HepG2 (cell line): ENCODE data around the gene CTSW. TPM values are rescaled to one million over a fixed set of nuclear protein-coding genes. Genes with fewer than 3 reads are reported as not detected.

Experiments
- BORCS8-MEF2B ChIP-seq: sonication (generic); formaldehyde crosslinking; IDR thresholded peaks from 2 replicates; pipeline ENCODE4 v1.8.0; 2022; ENCODE audit warnings: mild to moderate bottlenecking, missing genetic modification reagents
- CHCHD3 ChIP-seq: sonication (generic); formaldehyde crosslinking; IDR thresholded peaks from 2 replicates; pipeline ENCODE4 v1.8.0; 2022; ENCODE audit warnings: mild to moderate bottlenecking, missing genetic modification reagents, moderate library complexity
- ETV6 ChIP-seq: sonication (generic); formaldehyde crosslinking; conservative IDR thresholded peaks from 2 replicates; pipeline ENCODE4 v1.4.0; 2020; ENCODE audit warnings: missing genetic modification reagents
- HHEX ChIP-seq: IDR thresholded peaks from 2 replicates; pipeline ENCODE4 v1.6.1; 2016; ENCODE audit warnings: control low read depth
- IKZF4 ChIP-seq: sonication (generic); formaldehyde crosslinking; IDR thresholded peaks from 2 replicates; pipeline ENCODE4 v1.5.1; 2020; ENCODE audit warnings: borderline replicate concordance, mild to moderate bottlenecking, low read depth, missing genetic modification reagents; ENCODE audit errors: not compliant biosample characterization
- PAF1 ChIP-seq: IDR thresholded peaks from 2 replicates; pipeline ENCODE4 v1.6.1; 2016; ENCODE audit warnings: missing genetic modification reagents, missing compliant biosample characterization
- SCMH1 ChIP-seq: sonication (generic); formaldehyde crosslinking; IDR thresholded peaks from 2 replicates; pipeline ENCODE4 v1.9.0; 2021; ENCODE audit warnings: missing genetic modification reagents, mild to moderate bottlenecking, borderline replicate concordance
- SMAD1 ChIP-seq: sonication (generic); formaldehyde crosslinking; IDR thresholded peaks from 2 replicates; pipeline ENCODE4 v1.4.0; 2020; ENCODE audit warnings: missing genetic modification reagents, low read depth, mild to moderate bottlenecking, borderline replicate concordance
- SPEN ChIP-seq: sonication (generic); formaldehyde crosslinking; IDR thresholded peaks from 2 replicates; pipeline ENCODE4 v1.5.1; 2020; ENCODE audit warnings: low read depth, mild to moderate bottlenecking, missing genetic modification reagents
- TP53 ChIP-seq: sonication (generic); formaldehyde crosslinking; conservative IDR thresholded peaks from 2 replicates; pipeline ENCODE4 v1.4.0; 2020; ENCODE audit warnings: missing genetic modification reagents
- ZNF160 ChIP-seq: sonication (generic); formaldehyde crosslinking; IDR thresholded peaks from 2 replicates; pipeline ENCODE4 v1.8.0; 2022; ENCODE audit warnings: mild to moderate bottlenecking, inconsistent platforms, missing genetic modification reagents
- ZNF3 ChIP-seq: IDR thresholded peaks from 2 replicates; pipeline ENCODE4 v1.7.0; 2017; ENCODE audit warnings: inconsistent platforms
- ZNF431 ChIP-seq: sonication (generic); formaldehyde crosslinking; IDR thresholded peaks from 2 replicates; pipeline ENCODE4 v1.9.0; 2022; ENCODE audit warnings: missing genetic modification reagents, low read depth, mild to moderate bottlenecking, borderline replicate concordance
- ZNF567 ChIP-seq: sonication (generic); formaldehyde crosslinking; IDR thresholded peaks from 2 replicates; pipeline ENCODE4 v1.8.1; 2023; ENCODE audit warnings: mild to moderate bottlenecking, missing genetic modification reagents, borderline replicate concordance
- polyA plus RNA-seq, 8 experiments: library from polyadenylated mRNA; depleted of rRNA in 3 of 8; stranded (reverse) in 7 of 8; unstranded in 1 of 8; fragments of >200 nt; fragmentation: Illumina TruSeq in 4 of 8; extraction: Trizol in 4 of 8; gene quantifications; 2 replicates each; pipeline versions ENCODE4 v1.2.1 to v1.2.3, GENCODE V29; 2011 to 2016; ENCODE audit warnings: low read depth in 4 of 8, missing spikeins in 1 of 8, mixed read lengths in 1 of 8; ENCODE audit not compliant: insufficient read depth in 1 of 8
- total RNA-seq, 5 experiments: library from RNA; depleted of rRNA; stranded (reverse); fragments of >200 nt; fragmentation: Illumina TruSeq; extraction: Trizol; gene quantifications; 2 replicates each; pipeline ENCODE4 v1.2.3, GENCODE V29; 2016; ENCODE audit warnings: low read depth in 1 of 5
- TF ChIP-seq, protein P1 (sequence below): conservative IDR thresholded peaks from 2 replicates; pipeline ENCODE4 v1.6.1; 2018; ENCODE audit warnings: missing genetic modification reagents
- TF ChIP-seq, protein P2 (sequence below): sonication (generic); formaldehyde crosslinking; IDR thresholded peaks from 2 replicates; pipeline ENCODE4 v1.9.0; 2022; ENCODE audit warnings: low read depth, missing genetic modification reagents
- TF ChIP-seq, protein P3 (sequence below): sonication (generic); formaldehyde crosslinking; IDR thresholded peaks from 2 replicates; pipeline ENCODE4 v1.5.0; 2020; ENCODE audit warnings: mild to moderate bottlenecking, missing genetic modification reagents, borderline replicate concordance

Gene CTSW
- total and polyA plus RNA-seq, 2 of the 13 experiments (the other 11 are each of a cell fraction or from before 2014, with no cell fraction given) = 0.09 TPM; not detected in 1

DNA sequence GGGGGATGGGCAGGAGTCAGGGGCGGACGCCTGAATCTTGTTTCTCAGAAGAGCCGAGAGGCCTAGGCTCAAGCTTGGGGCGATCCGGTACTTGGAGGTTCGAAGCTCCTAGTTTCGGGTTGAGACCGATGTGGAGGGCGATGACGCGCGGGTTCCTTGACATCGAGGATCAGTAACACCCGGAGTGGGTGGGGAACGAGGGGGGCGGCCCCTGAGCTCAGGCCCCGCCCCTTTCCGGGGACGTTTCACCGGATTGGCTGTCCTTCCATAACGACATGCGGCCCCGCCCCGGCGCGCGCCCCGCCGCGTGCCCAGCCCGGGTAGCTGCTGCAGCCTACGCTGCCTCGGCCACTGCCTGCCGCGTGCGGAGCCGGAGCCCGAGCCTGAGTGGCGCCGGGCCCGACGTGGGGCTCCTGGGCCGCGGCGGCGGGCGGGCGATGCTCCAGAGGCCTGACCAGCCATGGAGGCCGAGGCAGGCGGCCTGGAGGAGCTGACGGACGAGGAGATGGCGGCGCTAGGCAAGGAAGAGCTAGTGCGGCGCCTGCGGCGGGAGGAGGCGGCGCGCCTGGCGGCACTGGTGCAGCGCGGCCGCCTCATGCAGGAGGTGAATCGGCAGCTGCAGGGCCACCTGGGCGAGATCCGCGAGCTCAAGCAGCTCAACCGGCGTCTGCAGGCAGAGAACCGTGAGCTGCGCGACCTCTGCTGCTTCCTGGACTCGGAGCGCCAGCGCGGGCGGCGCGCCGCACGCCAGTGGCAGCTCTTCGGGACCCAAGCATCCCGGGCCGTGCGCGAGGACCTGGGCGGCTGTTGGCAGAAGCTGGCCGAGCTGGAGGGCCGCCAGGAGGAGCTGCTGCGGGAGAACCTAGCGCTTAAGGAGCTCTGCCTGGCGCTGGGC is 10.9 kb downstream of the CTSW start, which contains the start of gene CCDC85B (continued):
- TF ChIP-seq, protein P1, sequence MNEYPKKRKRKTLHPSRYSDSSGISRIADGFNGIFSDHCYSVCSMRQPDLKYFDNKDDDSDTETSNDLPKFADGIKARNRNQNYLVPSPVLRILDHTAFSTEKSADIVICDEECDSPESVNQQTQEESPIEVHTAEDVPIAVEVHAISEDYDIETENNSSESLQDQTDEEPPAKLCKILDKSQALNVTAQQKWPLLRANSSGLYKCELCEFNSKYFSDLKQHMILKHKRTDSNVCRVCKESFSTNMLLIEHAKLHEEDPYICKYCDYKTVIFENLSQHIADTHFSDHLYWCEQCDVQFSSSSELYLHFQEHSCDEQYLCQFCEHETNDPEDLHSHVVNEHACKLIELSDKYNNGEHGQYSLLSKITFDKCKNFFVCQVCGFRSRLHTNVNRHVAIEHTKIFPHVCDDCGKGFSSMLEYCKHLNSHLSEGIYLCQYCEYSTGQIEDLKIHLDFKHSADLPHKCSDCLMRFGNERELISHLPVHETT = no peak
- TF ChIP-seq ZNF3 (CRISPR knock-in tag) = no peak
- 0 out of 2 replicates have a peak, but pooled peaks have one; percentile 24 for TF ChIP-seq ETV6 (CRISPR knock-in tag)
- TF ChIP-seq SPEN (CRISPR knock-in tag) = peak; percentile 69
- TF ChIP-seq ZNF160 (CRISPR knock-in tag) = peak; percentile 74; the same call in 1 of the 2 replicates
- no peak for TF ChIP-seq ZNF567 (CRISPR knock-in tag)
- TF ChIP-seq BORCS8-MEF2B (CRISPR knock-in tag) = peak; percentile 90
- no peak for TF ChIP-seq HHEX (CRISPR knock-in tag)
- TF ChIP-seq SMAD1 (CRISPR knock-in tag) = peak; percentile 68; the same call in 1 of the 2 replicates
- no peak for TF ChIP-seq TP53 (CRISPR knock-in tag)
- TF ChIP-seq IKZF4 (CRISPR knock-in tag) = peak; percentile 19
- no peak for TF ChIP-seq PAF1
- peak; percentile 84; the same call in 1 of the 2 replicates for TF ChIP-seq CHCHD3
- TF ChIP-seq, protein P2, sequence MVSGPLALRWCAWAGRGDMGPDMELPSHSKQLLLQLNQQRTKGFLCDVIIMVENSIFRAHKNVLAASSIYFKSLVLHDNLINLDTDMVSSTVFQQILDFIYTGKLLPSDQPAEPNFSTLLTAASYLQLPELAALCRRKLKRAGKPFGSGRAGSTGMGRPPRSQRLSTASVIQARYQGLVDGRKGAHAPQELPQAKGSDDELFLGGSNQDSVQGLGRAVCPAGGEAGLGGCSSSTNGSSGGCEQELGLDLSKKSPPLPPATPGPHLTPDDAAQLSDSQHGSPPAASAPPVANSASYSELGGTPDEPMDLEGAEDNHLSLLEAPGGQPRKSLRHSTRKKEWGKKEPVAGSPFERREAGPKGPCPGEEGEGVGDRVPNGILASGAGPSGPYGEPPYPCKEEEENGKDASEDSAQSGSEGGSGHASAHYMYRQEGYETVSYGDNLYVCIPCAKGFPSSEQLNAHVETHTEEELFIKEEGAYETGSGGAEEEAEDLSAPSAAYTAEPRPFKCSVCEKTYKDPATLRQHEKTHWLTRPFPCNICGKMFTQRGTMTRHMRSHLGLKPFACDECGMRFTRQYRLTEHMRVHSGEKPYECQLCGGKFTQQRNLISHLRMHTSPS (CRISPR knock-in tag) = peak; percentile 42; the same call in 1 of the 2 replicates
- TF ChIP-seq SCMH1 = no peak
- TF ChIP-seq, protein P3, sequence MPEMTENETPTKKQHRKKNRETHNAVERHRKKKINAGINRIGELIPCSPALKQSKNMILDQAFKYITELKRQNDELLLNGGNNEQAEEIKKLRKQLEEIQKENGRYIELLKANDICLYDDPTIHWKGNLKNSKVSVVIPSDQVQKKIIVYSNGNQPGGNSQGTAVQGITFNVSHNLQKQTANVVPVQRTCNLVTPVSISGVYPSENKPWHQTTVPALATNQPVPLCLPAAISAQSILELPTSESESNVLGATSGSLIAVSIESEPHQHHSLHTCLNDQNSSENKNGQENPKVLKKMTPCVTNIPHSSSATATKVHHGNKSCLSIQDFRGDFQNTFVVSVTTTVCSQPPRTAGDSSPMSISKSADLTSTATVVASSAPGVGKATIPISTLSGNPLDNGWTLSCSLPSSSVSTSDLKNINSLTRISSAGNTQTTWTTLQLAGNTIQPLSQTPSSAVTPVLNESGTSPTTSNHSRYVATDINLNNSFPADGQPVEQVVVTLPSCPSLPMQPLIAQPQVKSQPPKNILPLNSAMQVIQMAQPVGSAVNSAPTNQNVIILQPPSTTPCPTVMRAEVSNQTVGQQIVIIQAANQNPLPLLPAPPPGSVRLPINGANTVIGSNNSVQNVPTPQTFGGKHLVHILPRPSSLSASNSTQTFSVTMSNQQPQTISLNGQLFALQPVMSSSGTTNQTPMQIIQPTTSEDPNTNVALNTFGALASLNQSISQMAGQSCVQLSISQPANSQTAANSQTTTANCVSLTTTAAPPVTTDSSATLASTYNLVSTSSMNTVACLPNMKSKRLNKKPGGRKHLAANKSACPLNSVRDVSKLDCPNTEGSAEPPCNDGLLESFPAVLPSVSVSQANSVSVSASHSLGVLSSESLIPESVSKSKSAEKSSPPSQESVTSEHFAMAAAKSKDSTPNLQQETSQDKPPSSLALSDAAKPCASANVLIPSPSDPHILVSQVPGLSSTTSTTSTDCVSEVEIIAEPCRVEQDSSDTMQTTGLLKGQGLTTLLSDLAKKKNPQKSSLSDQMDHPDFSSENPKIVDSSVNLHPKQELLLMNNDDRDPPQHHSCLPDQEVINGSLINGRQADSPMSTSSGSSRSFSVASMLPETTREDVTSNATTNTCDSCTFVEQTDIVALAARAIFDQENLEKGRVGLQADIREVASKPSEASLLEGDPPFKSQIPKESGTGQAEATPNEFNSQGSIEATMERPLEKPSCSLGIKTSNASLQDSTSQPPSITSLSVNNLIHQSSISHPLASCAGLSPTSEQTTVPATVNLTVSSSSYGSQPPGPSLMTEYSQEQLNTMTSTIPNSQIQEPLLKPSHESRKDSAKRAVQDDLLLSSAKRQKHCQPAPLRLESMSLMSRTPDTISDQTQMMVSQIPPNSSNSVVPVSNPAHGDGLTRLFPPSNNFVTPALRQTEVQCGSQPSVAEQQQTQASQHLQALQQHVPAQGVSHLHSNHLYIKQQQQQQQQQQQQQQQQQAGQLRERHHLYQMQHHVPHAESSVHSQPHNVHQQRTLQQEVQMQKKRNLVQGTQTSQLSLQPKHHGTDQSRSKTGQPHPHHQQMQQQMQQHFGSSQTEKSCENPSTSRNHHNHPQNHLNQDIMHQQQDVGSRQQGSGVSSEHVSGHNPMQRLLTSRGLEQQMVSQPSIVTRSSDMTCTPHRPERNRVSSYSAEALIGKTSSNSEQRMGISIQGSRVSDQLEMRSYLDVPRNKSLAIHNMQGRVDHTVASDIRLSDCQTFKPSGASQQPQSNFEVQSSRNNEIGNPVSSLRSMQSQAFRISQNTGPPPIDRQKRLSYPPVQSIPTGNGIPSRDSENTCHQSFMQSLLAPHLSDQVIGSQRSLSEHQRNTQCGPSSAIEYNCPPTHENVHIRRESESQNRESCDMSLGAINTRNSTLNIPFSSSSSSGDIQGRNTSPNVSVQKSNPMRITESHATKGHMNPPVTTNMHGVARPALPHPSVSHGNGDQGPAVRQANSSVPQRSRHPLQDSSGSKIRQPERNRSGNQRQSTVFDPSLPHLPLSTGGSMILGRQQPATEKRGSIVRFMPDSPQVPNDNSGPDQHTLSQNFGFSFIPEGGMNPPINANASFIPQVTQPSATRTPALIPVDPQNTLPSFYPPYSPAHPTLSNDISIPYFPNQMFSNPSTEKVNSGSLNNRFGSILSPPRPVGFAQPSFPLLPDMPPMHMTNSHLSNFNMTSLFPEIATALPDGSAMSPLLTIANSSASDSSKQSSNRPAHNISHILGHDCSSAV = no peak
- peak; percentile 90; the same call in 1 of the 2 replicates for TF ChIP-seq ZNF431 (CRISPR knock-in tag)
